GM18508 (cell line): Measurements from ENCODE around the gene LIPT2.
"Not testable (repeated sequence)": the region's sequence is repeated elsewhere in the genome, so short reads cannot be mapped to it uniquely, and the experiment has no call there.

Experiments used
- ATAC-seq: cut with Tn5 transposase; IDR thresholded peaks from one replicate; pipeline ENCODE4 v1.9.1; 2021; ENCODE audit warnings: moderate number of reproducible peaks; ENCODE audit not compliant: insufficient read depth, unreplicated experiment

The LIPT2 gene

DNA sequence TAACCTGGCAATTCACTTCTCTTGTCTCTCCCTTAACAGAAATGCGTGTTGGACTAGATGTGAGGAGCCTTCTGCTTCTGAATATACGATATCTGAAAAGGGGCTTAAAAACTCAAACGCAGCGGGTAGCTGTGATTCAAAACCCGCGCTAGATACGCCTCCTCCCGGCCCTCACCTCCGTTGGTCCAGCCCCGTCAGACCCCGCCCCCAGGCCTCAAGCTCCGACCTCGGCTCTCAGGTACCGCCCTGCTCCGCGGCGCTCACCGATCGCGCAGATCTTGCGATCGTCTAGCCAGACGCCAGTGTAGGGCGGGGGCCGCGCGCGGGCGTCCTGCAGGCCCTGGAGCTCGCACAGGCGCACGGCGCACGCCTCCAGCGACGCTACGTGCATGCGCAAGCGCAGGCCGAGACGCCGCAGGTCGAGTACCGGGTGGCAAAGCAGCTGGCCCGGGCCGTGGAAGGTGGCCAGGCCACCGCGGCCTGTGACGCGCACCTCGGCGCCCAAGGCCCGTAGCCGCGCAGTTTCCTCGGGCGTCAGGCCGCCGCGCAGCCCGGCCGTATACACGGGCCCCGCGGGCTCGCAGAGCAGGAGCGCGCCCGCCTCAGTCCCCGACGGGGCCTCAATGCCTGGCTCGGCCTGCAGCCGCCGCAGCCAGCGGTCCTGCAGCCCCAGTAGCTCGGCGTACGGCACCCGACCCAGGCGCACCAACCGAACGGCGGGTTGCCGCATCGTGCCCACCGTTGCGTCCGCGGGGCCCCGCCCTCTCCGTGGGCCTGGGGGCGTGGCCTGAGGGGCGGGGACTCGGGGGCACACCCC lies at the start of gene LIPT2:
LIPT2 (minus strand) TSS at position 751 of the 817 bp plus-strand sequence; CDS start at position 730, 21 bp downstream.
- peak; percentile 71 for ATAC-seq

DNA sequence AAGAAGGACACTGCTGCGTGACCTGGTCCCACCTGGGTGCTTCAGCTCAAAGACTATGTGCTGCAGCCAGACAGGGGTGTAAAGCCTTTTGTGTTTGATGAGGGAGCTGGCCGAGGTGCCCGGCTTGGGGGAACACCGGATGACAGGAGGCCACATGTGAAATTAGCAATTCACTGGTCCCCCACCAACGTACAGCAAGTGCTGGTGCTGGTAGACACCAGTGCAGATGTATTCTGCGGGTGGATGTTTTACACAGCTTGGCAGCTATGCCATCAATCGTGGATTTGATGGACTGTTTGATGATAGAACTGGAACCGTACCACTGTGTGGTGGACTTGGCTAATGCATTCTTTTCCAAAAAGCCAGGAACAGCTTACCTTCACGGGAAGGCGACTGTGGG lies 47.9 kb upstream of the LIPT2 start:
- no peak for ATAC-seq

DNA sequence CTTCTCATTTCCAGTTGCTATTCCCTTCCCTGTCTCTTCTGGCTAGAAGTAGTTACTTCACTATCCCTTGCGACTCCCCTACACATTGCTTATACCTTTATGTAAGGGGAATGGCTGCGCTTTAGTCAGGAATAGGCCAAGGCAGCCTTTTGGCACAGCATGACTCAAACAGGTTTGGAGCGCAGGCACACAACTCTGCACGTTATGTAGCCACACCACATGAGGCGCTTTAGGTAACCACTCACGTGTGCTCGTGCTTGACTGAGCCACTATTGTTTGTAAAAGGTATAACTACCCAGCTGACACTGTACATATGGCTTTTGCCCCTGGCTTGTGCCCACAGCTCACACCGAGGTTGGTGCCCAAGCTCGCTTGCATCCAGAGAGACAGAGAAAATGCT lies 46.7 kb upstream of the LIPT2 start:
- no peak for ATAC-seq

DNA sequence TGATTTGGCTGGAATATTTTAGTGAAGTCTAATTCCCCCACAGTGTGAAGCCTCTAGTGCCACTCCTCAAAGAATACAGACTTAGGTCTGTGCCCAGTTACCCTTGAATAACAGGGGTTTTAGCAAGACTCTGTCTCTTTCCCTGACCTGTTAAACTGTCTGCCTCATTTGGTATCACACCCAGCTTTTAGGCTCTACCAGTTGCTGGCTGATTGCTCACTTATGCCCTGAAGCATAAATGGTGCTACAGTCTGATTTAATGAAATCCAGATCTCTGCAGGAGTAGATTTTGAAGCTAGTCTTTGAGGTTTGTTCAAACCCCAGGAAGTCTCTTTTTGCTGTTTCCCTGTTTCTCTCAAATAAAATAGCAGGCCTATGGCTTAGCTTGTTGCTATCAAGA lies 45.2 kb upstream of the LIPT2 start:
- ATAC-seq, result no peak

DNA sequence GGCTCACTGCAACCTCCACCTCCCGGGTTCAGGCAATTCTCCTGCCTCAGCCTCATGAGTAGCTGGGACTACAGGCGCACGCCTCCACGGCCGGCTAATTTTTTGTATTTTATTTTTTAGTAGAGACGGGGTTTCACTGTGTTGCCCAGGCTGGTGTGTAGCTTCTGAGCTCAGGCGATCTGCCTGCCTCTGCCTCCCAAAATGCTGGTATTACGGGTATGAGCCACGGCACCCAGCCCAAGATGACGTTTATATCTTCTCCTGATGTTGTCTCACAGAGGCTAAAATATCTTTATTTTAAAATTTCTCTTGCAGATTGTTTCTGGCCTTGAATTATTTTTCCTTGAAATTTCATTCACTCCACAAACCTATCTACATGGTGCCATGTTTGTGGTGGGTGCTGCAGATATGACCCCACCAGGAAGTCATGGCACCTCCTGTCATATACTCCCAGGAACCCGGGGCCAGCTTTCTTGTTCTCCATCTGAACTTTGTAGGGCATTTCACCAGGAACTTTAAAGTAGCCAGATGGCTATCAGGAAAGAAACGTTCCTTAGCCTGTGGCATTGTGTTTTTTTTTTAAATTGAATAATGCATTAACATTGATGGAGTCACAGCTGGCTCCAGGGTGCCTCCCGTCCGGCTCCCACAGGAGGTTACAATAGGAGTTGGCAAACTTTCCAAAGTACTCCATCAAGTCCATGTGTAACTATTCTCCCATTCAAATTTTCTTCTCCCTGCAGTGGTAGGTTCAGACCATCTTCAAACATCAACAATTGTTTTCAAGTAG lies 42.0 kb upstream of the LIPT2 start:
- no peak for ATAC-seq

- ATAC-seq, result not testable (repeated sequence)
These were observed 41.4 kb upstream of the LIPT2 start for GRCh38 chr11:74534946-74535275.

DNA sequence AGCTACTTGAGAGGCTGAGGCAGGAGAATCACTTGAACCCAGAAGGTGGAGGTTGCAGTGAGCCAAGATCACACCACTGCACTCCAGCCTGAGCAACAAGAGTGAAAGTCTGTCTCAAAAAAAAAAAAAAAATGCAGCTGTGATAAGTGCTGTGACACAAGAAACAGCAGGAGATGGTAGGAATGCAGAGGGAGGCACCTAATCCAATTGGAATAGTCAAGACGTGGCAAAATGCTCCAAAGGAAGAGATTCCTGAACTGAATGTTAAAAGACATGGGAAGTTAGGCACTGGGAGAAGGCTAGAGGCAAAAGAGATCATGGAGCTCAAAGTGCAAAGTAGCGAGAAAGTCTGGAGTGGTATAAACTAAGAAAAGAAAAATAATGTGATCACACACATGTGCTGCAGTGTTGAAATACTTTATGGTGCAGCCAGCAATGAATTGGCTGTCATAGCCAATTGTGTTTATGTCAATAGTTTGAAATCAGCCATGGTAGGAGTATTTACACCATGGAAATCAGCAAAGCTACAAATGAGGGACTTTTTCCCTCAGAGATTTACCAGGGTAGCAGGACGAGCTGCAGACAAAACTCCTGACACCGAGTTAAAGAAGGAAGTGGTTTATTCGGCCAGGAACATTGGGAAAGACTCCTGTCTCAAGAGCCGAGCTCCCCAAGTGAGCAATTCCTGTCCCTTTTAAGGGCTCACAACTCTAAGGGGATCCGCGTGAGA lies 40.9 kb upstream of the LIPT2 start:
- no peak for ATAC-seq

DNA sequence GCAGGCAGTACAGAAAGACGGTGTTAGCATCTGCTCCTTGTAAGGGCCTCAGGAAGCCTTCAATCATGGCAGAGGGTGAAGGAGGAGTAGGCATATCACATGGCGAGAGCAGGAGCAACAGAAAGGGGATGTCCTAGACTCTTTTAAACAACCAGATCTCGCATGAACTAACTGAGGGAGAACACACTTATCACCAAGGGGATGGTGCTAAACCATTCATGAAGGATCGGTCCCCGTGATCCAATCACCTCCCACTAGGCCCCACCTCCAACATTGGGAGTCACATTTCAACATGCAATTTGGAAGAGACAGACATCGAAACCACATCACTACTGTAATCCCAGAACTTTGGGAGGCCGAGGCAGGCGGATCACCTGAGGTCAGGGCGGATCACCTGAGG lies 39.9 kb upstream of the LIPT2 start:
- ATAC-seq, result no peak

- ATAC-seq, result no peak
These were observed 39.1 kb upstream of the LIPT2 start for GRCh38 chr11:74532501-74533246.

- ATAC-seq, result no peak
These were observed 31.5 kb upstream of the LIPT2 start for GRCh38 chr11:74524978-74525377.

GRCh38 chr11:74524501-74524900 lies 31.0 kb upstream of the LIPT2 start:
- no peak for ATAC-seq

GRCh38 chr11:74522776-74523175 lies 29.3 kb upstream of the LIPT2 start:
- ATAC-seq, result no peak

GRCh38 chr11:74521666-74522252 lies 28.2 kb upstream of the LIPT2 start:
- ATAC-seq, result no peak

DNA sequence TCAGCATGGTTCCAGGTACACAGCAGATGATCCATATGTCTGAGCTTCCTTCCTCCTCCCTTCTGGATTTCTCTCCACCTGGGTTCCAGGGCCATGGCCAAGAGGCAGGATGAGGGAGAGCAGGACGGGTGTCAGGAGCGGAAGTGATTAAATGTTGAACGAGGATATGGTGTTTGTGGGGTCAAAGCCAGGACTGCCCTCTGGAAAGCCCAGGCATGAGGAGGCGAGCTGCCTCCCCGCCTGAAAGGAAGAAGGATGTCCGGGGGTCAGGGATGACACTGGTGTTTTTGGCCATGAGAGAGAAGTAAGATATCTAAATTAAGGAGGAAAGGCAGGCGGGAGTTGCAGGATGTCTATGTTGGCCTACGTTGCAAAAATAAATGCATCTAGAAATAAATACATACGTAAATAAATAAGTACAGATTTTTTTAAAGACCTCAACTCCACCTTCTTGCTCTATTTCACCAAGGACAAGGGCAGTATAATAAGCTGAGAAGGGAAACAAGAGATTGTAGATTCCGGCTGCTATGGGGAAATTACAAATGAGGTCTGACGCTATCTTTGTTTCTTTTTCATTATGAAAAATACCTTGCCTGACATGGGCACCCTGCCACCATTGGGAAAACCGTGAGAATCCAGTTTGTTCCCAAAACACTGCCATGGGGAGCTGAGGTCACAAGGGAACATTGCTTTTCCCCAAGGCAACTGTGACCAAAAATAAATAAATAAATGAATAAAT lies 27.6 kb upstream of the LIPT2 start:
- no peak for ATAC-seq

DNA sequence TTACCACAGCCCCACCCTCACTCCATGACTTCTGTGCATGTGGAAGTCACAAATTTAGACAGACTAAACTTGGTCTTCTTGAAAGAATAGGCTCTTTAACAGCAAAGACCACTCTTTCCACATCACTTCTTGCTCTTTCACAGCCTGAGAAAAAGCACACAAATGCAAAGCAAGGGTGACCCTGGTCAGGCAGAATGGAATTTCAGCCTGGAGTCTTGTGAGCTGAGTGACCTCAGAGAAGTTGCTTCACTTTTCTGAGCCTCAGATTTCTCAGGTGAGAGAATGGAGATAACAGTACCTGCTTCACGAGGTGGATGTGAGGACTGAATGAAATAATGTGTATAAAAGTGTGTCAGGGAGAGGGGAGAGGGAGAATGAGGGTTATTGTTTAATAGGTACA lies 26.8 kb upstream of the LIPT2 start:
- no peak for ATAC-seq

DNA sequence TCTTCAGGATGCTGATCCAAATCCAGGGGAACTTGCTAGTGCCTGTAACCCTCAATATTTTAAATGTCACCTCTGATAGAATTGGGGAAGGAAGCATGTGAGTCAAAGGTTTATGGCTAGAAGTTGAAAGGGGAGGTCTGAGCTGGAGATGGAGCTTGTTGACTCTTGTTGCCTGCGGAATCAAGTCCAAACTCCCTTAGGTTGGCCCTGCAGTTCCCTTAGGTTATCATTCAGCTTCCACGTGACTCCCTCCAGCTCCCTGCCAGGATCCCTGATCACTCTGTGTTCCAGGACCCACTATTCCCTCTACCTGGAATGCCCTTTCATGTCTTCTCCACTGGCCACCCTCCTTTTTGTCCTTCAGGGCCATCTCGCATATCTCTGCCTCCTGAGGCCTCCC lies 26.2 kb upstream of the LIPT2 start:
- no peak for ATAC-seq

- ATAC-seq, result not testable (repeated sequence)
These were observed 24.1 kb upstream of the LIPT2 start for GRCh38 chr11:74517592-74517991.

DNA sequence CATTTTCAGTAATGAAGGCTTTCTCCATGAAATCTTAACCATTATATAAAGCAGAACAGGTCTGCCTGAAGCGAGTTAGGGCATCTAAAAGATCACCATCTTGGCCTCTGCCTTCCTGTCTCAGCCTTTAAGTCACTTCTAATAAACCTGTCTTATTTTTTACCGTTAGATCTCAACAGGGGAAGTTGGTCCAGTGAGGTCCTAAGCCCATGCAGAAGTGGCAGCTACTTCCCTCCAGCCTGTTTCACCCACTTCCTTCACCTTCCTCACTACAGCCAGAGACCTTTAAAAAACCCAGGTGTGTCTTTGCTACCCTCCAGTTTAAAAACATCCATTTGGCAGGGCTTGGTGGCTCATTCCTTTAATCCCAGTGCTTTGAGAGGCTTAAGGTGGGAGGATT lies 14.1 kb upstream of the LIPT2 start:
- no peak for ATAC-seq

DNA sequence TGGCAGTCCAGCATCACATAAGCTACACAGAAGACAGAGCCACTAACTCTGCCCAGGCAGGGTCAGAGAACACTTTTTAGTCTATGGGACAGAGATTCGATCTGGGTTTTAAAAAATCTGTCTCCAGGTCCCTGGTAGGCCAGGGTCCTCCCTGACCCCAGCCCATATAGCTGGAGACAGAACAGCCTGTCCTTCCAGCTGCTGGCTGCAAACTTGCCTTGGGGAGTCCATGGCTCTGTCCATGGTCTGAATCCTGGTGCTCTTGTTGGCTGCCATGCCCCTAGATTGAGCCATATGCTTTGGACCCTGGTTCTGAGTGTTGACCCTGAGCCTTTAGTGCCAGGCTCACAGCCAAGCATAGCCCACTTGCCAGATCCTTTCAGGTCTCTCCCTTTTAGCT lies 13.3 kb upstream of the LIPT2 start:
- ATAC-seq, result no peak
